Duodenal mucosa (tissue), 2 donors: ENCODE measurements around the gene OR2M7.
"Not testable (repeated sequence)": the region's sequence is repeated elsewhere in the genome, so short reads cannot be mapped to it uniquely, and the experiment has no call there.

ENCODE experiments used
- H3K27ac ChIP-seq: one replicate; pipeline ENCODE4 v1.7.0; 2013; ENCODE audit warnings: low read depth, low read length
- H3K27me3 ChIP-seq, 2 donors: one replicate each; pipeline ENCODE4 v1.7.0; 2013; ENCODE audit warnings: low read length in 2 of 2, control low read depth in 1 of 2; ENCODE audit not compliant: insufficient read depth in 2 of 2, control insufficient read depth in 1 of 2
- H3K36me3 ChIP-seq, 2 donors: one replicate each; pipeline ENCODE4 v1.7.0; 2013; ENCODE audit warnings: low read length in 2 of 2, control low read depth in 1 of 2; ENCODE audit not compliant: insufficient read depth in 2 of 2, control insufficient read depth in 1 of 2
- H3K4me1 ChIP-seq, 2 donors: one replicate each; pipeline ENCODE4 v1.7.0; 2013; ENCODE audit warnings: low read length in 2 of 2, control low read depth in 1 of 2; ENCODE audit not compliant: insufficient read depth in 2 of 2, control insufficient read depth in 1 of 2
- H3K4me3 ChIP-seq, 2 donors: one replicate each; pipeline ENCODE4 v1.7.0; 2013; ENCODE audit warnings: low read length in 2 of 2, low read depth in 1 of 2
- H3K9ac ChIP-seq, 2 donors: one replicate each; pipeline ENCODE4 v1.7.0; 2013; ENCODE audit warnings: low read length in 2 of 2, low read depth in 1 of 2
- H3K9me3 ChIP-seq, 2 donors: one replicate each; pipeline ENCODE4 v1.7.0; 2013; ENCODE audit warnings: low read length in 2 of 2, control low read depth in 1 of 2; ENCODE audit not compliant: control insufficient read depth in 1 of 2

Gene OR2M7, protein sequence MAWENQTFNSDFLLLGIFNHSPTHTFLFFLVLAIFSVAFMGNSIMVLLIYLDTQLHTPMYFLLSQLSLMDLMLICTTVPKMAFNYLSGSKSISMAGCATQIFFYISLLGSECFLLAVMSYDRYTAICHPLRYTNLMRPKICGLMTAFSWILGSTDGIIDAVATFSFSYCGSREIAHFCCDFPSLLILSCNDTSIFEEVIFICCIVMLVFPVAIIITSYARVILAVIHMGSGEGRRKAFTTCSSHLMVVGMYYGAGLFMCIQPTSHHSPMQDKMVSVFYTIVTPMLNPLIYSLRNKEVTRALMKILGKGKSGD

DNA sequence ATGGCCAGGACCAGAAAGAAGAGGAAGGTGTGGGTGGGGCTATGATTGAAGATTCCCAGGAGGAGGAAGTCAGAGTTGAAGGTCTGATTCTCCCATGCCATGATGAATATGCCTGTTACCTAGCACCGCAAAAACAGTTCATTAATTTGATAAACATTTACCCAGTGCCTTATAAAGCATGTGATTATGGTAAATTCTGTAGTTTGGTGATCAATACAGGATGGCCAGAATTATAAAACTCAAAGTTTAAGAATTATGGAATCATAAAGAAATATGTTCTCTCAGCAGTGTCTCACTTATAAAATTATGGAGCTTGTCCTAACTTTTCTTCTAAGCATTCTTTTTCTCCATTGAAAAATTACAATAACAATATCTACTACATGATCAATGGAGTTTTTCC lies at the start of gene OR2M7:
Gene OR2M7, minus strand, starts transcription at position 101 of the 400 bp plus-strand sequence. Its CDS starts 0 bp downstream, at position 101.
- Histone ChIP-seq H3K9ac (no peak within 1 kb of the TSS), H3K27ac (no peak within 1 kb of the TSS), H3K4me3 (no peak within 1 kb of the TSS), H3K27me3 (no peaks in the 10 kb centered on the region), H3K36me3 (no peaks in the 10 kb centered on the region), H3K4me1 (no peaks in the 10 kb centered on the region), H3K9me3 (no peaks in the 10 kb centered on the region)

DNA sequence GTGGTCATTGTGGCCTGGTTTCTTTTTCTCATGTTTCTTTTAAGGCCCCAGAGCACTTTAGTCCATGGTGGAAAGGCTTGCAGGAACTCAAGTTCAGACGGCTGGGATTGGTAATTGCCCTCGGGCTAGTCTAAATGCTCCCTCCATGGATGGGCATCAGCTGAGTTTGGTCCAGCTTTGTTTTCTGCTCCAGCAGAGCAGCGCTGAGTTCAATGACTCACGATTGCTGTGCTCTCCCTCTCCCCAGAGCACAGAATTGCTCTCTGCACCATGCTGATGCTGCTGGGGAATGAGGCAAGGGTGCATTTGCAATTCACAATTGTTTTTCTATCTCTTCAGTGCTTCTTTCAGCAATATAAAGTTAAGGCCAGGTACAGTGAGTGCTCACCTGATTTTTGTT lies 49.4 kb upstream of the OR2M7 start:
- Histone ChIP-seq H3K4me1 (no peaks in the 10 kb centered on the region), H3K9me3 (peaks cover 4 to 8% of the 10 kb centered on the region in 2 donors), H3K9ac (no peak overlapping the region), H3K36me3 (no peaks in the 10 kb centered on the region), H3K27me3 (no peaks in the 10 kb centered on the region), H3K4me3 (no peak overlapping the region), H3K27ac (no peak overlapping the region)

DNA sequence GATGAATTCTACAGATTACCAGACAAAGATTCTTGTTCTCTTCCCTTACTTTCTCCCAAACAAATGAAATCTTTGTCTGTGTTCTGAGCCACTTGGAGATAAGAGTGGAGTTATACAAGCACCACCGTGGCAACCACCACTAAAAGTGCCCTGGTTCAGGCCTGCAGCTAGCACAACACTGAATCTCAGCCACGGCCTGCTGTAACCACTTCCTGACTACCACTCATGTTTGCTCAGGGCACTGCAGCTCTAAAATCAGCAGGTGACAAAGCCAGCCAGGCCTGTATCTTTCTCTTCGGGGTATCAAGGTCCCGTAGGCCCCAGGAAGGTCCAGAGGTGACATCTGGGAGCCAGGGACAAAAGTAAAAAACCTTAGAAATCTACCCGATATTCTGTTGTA lies 48.0 kb upstream of the OR2M7 start:
- no peak overlapping the region for H3K4me3 ChIP-seq
- no peaks in the 10 kb centered on the region for H3K36me3 ChIP-seq
- peaks cover 4 to 11% of the 10 kb centered on the region in 2 donors for H3K9me3 ChIP-seq
- H3K27me3 ChIP-seq: no peaks in the 10 kb centered on the region
- H3K4me1 ChIP-seq: no peaks in the 10 kb centered on the region
- H3K27ac ChIP-seq: no peak overlapping the region
- H3K9ac ChIP-seq: no peak overlapping the region

DNA sequence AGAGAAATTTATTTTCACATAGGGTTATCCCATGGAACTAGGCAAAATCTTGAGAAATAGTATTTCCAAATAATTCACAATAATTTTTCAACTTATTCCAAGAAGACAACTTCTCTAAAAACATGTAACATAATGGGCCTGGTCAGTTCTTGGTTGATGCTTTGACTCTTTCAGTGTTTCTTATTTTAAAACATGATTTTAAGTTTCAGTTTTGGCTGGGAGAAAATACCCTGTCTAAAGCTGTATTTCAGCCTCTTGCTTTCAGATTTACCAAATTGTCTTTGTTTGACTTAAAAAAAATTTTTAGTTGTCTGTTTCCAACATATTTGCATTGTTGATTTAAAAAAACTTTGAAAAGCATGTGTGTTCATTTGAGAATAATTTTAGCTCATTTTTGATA lies 42.2 kb upstream of the OR2M7 start:
- Histone ChIP-seq H3K9ac (no peak overlapping the region), H3K27ac (no peak overlapping the region), H3K9me3 (peaks cover 7 to 9% of the 10 kb centered on the region in 2 donors), H3K27me3 (no peaks in the 10 kb centered on the region), H3K4me3 (no peak overlapping the region), H3K4me1 (no peaks in the 10 kb centered on the region), H3K36me3 (no peaks in the 10 kb centered on the region)

DNA sequence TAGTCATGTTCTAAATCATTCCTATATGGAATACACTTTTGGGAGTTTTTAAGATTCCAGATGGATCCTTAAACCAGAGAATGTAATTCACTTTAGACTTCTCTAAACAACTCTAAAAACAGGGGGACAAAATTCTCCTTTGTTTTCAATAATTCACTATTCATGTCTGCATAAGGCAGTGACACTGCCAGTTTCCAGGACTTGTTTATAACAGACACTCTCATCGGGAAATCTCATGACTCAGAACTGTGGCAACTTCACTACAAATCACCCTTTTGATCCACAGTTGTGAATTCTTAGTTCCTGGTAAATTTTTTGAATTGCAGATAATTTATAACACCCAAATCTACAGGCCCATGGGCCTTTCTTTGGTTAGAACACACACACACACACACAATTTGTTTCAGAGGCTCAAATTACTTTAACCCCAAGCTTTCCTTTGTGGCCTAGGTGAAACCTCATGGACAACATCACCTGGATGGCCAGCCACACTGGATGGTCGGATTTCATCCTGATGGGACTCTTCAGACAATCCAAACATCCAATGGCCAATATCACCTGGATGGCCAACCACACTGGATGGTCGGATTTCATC lies 36.9 kb upstream of the OR2M7 start, which contains the start of gene OR2T4:
Gene OR2T4, plus strand, starts transcription at position 545 of the 595 bp plus-strand sequence. Its CDS starts 0 bp downstream, at position 545.
- no peaks in the 10 kb centered on the region for H3K36me3 ChIP-seq

DNA sequence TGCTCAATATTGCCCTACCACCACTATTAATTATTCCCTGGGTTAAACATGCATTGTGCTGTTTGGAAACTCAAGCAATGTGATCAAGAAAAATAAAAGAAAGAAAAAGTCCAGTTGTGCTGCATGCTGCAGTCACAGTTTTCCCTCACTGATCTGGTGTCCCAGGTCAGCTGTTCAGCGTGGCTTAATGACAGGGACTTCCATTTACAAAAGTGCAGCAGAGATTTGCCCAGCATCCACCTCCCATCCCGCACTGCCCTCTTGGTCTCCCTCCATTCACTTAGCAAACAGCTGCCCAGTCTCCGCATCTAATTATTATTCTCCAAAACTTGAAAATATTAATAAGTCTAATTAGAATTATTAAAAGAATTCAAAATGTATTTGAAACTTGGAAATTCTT lies 35.0 kb upstream of the OR2M7 start:
- Histone ChIP-seq H3K9ac (no peak overlapping the region), H3K4me3 (no peak overlapping the region), H3K36me3 (no peaks in the 10 kb centered on the region)

More for the DNA sequence above, 36.9 kb upstream of the OR2M7 start, which contains the start of gene OR2T4:
- Histone ChIP-seq H3K27ac (no peak within 1 kb of the TSS), H3K9ac (no peak within 1 kb of the TSS), H3K4me1 (no peaks in the 10 kb centered on the region), H3K9me3 (peaks cover 4 to 9% of the 10 kb centered on the region in 2 donors), H3K4me3 (no peak within 1 kb of the TSS), H3K27me3 (no peaks in the 10 kb centered on the region)

DNA sequence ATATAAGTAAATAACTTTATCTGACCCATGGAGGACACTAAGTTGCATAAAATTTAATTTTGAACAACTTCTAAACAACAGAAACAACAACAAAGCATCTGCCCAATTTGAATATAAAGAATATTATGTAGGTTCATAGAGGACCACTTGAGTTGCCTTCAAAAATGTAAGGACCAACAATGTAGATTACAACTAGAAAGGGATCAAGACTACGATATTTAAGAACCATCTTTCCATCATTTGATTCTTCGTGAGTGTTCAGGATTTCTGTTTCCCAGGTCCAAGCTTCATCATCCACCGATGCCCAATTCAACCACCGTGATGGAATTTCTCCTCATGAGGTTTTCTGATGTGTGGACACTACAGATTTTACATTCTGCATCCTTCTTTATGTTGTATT lies 24.1 kb upstream of the OR2M7 start, which contains the start of gene OR14C36:
Gene OR14C36, plus strand, starts transcription at position 301 of the 400 bp plus-strand sequence. Its CDS starts 0 bp downstream, at position 301.
- no peak within 1 kb of the TSS for H3K27ac ChIP-seq
- H3K27me3 ChIP-seq: no peaks in the 10 kb centered on the region
- peaks cover 0 to 4% of the 10 kb centered on the region in 2 donors for H3K9me3 ChIP-seq
- no peaks in the 10 kb centered on the region for H3K4me1 ChIP-seq
- no peak within 1 kb of the TSS for H3K9ac ChIP-seq
- no peak within 1 kb of the TSS for H3K4me3 ChIP-seq
- no peaks in the 10 kb centered on the region for H3K36me3 ChIP-seq

More for the DNA sequence above, 35.0 kb upstream of the OR2M7 start:
- H3K9me3 ChIP-seq: peaks cover 3 to 4% of the 10 kb centered on the region in 2 donors
- no peaks in the 10 kb centered on the region for H3K4me1 ChIP-seq
- H3K27ac ChIP-seq: no peak overlapping the region
- no peaks in the 10 kb centered on the region for H3K27me3 ChIP-seq

DNA sequence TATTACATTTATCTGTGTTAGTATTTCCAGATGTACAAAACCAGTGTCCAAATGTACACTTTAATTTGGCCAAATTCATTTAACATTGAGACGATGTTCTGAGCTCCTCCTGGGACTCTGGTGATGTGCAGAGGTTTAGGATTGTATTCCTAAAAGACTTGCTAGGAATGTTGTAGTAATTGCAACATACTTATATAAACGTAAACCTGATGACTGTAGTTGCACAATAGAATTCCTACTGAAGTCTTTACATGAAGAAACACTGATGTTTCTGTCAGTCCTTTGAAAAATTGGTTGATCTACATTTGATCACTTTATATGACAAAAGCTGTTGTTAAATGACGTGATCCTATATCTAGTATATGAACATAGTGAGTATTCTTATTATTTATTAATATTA lies 19.1 kb upstream of the OR2M7 start:
- Histone ChIP-seq H3K27me3 (no peaks in the 10 kb centered on the region), H3K36me3 (no peaks in the 10 kb centered on the region), H3K9ac (no peak overlapping the region), H3K4me3 (no peak overlapping the region), H3K27ac (no peak overlapping the region), H3K4me1 (no peaks in the 10 kb centered on the region), H3K9me3 (no peaks in the 10 kb centered on the region)

DNA sequence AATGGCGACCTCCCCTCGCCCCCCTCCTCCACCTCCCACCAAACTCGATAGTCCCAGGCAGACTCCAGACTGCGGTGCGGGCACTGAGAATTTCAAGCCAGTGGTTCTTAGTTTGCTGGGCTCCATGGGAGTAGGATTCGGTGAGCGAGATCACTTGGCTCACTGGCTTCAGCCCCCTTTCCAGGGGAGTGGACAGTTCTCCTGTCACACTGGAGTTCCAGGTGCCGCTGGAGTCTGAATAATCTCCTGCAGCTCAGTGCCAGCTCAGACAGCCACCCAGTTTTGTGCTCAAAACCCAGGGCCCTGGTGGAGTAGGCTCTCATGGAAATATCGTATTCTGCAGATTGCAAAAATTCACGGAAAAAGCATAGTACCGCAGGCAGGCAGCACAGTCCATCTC lies 7.6 kb downstream of the OR2M7 start:
- H3K36me3 ChIP-seq: no peaks in the 10 kb centered on the region
- H3K4me1 ChIP-seq: no peaks in the 10 kb centered on the region
- no peak overlapping the region for H3K4me3 ChIP-seq
- no peak overlapping the region for H3K9ac ChIP-seq
- peaks cover 13 to 15% of the 10 kb centered on the region in 2 donors for H3K9me3 ChIP-seq
- no peak overlapping the region for H3K27ac ChIP-seq
- no peaks in the 10 kb centered on the region for H3K27me3 ChIP-seq

DNA sequence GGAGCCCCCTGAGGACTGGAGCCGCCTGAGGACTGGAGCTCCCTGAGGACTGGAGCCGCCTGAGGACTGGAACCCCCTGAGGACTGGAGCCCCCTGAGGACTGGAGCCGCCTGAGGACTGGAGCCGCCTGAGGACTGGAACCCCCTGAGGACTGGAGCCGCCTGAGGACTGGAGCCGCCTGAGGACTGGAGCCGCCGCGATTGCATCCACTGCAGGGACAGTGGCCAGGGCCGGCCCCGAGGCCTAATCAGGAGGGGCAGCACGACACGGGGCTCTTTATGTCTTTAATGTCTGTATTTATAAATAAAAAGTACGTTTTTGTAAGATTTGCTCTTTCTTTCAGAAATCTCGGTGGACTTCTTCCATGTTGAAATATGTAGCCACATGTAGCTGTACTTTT lies 17.6 kb downstream of the OR2M7 start:
- H3K4me3 ChIP-seq, H3K4me1 ChIP-seq, H3K9ac ChIP-seq, H3K9me3 ChIP-seq, H3K27me3 ChIP-seq, H3K27ac ChIP-seq, H3K36me3 ChIP-seq: not testable (repeated sequence)
